Naive thymus-derived CD4-positive, alpha-beta T cell (primary cell): ENCODE results near the gene PIGA. TPM values are rescaled to one million over a fixed set of nuclear protein-coding genes. Genes with fewer than 3 reads are reported as not detected.

Experiments
- ATAC-seq: fragments of 150-1000 bp; cut with Tn5 transposase; 2 replicates; pipeline ENCODE4 v1.10.0; 2021; ENCODE audit warnings: mild to moderate bottlenecking, moderate library complexity
- CTCF ChIA-PET: fragments of 350-600 bp; sonication (Branson Sonifier 250); formaldehyde crosslinking; loops from one replicate; lab custom pipeline; 2021; ENCODE audit warnings: antibody characterized with exemption; lab: Charles Lee
- POLR2A ChIA-PET: fragments of 350-600 bp; sonication (Branson Sonifier 250); formaldehyde crosslinking; loops from one replicate; lab custom pipeline; 2021; ENCODE audit warnings: antibody characterized with exemption, inconsistent platforms; lab: Charles Lee
- DNase-seq, 9 donors: peaks; one replicate each; pipeline versions ENCODE4 v3.0.0 to v3.0.0-alpha.2; 2020 to 2022; ENCODE audit warnings: mixed read lengths in 1 of 9
- H3K27ac ChIP-seq: one replicate; pipeline ENCODE4 v1.7.0; 2013; ENCODE audit warnings: mild to moderate bottlenecking, low read depth, low read length, moderate library complexity
- H3K27me3 ChIP-seq, 2 donors: one replicate each; pipeline ENCODE4 v1.7.0; 2013; ENCODE audit warnings: low read length in 2 of 2, mild to moderate bottlenecking in 2 of 2, moderate library complexity in 2 of 2; ENCODE audit not compliant: control insufficient read depth in 2 of 2, insufficient read depth in 2 of 2
- H3K36me3 ChIP-seq, 3 experiments: 1 replicate in 2 of 3; 2 replicates in 1 of 3; pipeline ENCODE4 v1.7.0; 2013; ENCODE audit warnings: low read length in 3 of 3, mild to moderate bottlenecking in 3 of 3, moderate library complexity in 1 of 3; ENCODE audit not compliant: insufficient read depth in 3 of 3, control insufficient read depth in 2 of 3
- H3K4me1 ChIP-seq, 2 donors: one replicate each; pipeline ENCODE4 v1.7.0; 2013; ENCODE audit warnings: low read length in 2 of 2, mild to moderate bottlenecking in 2 of 2, moderate library complexity in 1 of 2; ENCODE audit not compliant: control insufficient read depth in 2 of 2, insufficient read depth in 2 of 2
- H3K4me3 ChIP-seq: 2 replicates; pipeline ENCODE4 v1.7.0; 2013; ENCODE audit warnings: mild to moderate bottlenecking, low read length
- H3K9me3 ChIP-seq, 3 experiments: 1 replicate in 2 of 3; 2 replicates in 1 of 3; pipeline ENCODE4 v1.7.0; 2013; ENCODE audit warnings: low read length in 3 of 3; ENCODE audit not compliant: control insufficient read depth in 2 of 3
- H3K27ac Mint-ChIP-seq, 9 donors: one replicate each; pipeline ENCODE4 v1.8.0; 2020 to 2022; ENCODE audit warnings: mixed read lengths in 9 of 9, mild to moderate bottlenecking in 8 of 9, moderate library complexity in 5 of 9, inconsistent platforms in 2 of 9
- H3K27me3 Mint-ChIP-seq, 5 donors: one replicate each; pipeline ENCODE4 v1.8.0; 2021 to 2022; ENCODE audit warnings: mixed read lengths in 5 of 5, mild to moderate bottlenecking in 1 of 5
- H3K36me3 Mint-ChIP-seq, 5 donors: one replicate each; pipeline ENCODE4 v1.8.0; 2020 to 2022; ENCODE audit warnings: mixed read lengths in 5 of 5, mild to moderate bottlenecking in 3 of 5, inconsistent platforms in 1 of 5
- H3K4me1 Mint-ChIP-seq, 7 donors: one replicate each; pipeline ENCODE4 v1.8.0; 2020 to 2022; ENCODE audit warnings: mixed read lengths in 7 of 7, mild to moderate bottlenecking in 3 of 7, inconsistent platforms in 1 of 7
- H3K4me3 Mint-ChIP-seq, 10 donors: one replicate each; pipeline ENCODE4 v1.8.0; 2020 to 2022; ENCODE audit warnings: mild to moderate bottlenecking in 10 of 10, mixed read lengths in 10 of 10, moderate library complexity in 6 of 10, inconsistent platforms in 2 of 10
- H3K9me3 Mint-ChIP-seq, 11 donors: one replicate each; pipeline ENCODE4 v1.8.0; 2020 to 2022; ENCODE audit warnings: mixed read lengths in 11 of 11, mild to moderate bottlenecking in 4 of 11, inconsistent platforms in 1 of 11, moderate library complexity in 1 of 11
- intact Hi-C, 2 donors: fragments of 100-400 bp; cut with micrococcal nuclease; formaldehyde crosslinking; loops; one replicate each; pipeline ENCODE4 v1.15.1; 2023
- polyA plus RNA-seq, 2 donors: library from polyadenylated mRNA; unstranded; fragments of 300-500 nt; fragmentation: Illumina TruSeq; gene quantifications; one replicate each; pipeline ENCODE4 v1.2.3, GENCODE V29; 2021
- total RNA-seq, 6 experiments: library from RNA in 5 of 6; stranded (reverse) in 5 of 6; gene quantifications; 1 replicate in 5 of 6; 2 replicates in 1 of 6; pipeline ENCODE4 v1.2.3 and lab custom pipeline; 2021 to 2026

The PIGA gene
- total and polyA plus RNA-seq, 7 experiments from 2014 or later: 4.0 to 102 (median 27.2) TPM

- Histone ChIP-seq H3K4me1 (no peaks in the 10 kb centered on the region), H3K27me3 (no peaks in the 10 kb centered on the region), H3K9me3 (no peaks in the 10 kb centered on the region), H3K4me3 (no peak overlapping the region), H3K36me3 (peaks cover 0 to 20% (median 0%) of the 10 kb centered on the region in 3 experiments), H3K27ac (no peak overlapping the region)
- intact Hi-C loops: no loop called here
- CTCF ChIA-PET: no interaction called here
- POLR2A ChIA-PET: interaction anchor here (0.7 kb wide), 1 partner anchor 21 kb away, joined by 3 read pairs; no protein-coding TSS in a partner anchor
- H3K4me3 Mint-ChIP-seq: no peak overlapping the region
- no peak for DNase-seq
- H3K4me1 Mint-ChIP-seq: peaks cover 0 to 2% (median 0%) of the 10 kb centered on the region in 7 donors
- no peaks in the 10 kb centered on the region for H3K27me3 Mint-ChIP-seq
- H3K27ac Mint-ChIP-seq: no peak overlapping the region
- peaks cover 0 to 24% (median 8%) of the 10 kb centered on the region in 5 donors for H3K36me3 Mint-ChIP-seq
- no peaks in the 10 kb centered on the region for H3K9me3 Mint-ChIP-seq
- no peak for ATAC-seq
Observed at GRCh38 chrX:15322472-15322871, 12.9 kb downstream of the PIGA start.

- no peaks in the 10 kb centered on the region for H3K27me3 Mint-ChIP-seq
- H3K4me1 ChIP-seq: no peaks in the 10 kb centered on the region
- H3K4me3 Mint-ChIP-seq: no peak overlapping the region
- ChIA-PET POLR2A (interaction anchor here (0.7 kb wide), 1 partner anchor 22 kb away, joined by 3 read pairs; no protein-coding TSS in a partner anchor), CTCF (no interaction called here)
- intact Hi-C loops: no loop called here
- ATAC-seq: no peak
- no peak overlapping the region for H3K27ac Mint-ChIP-seq
- H3K36me3 ChIP-seq: peaks cover 0 to 20% (median 0%) of the 10 kb centered on the region in 3 experiments
- H3K4me3 ChIP-seq: no peak overlapping the region
- H3K9me3 Mint-ChIP-seq: no peaks in the 10 kb centered on the region
- H3K9me3 ChIP-seq: no peaks in the 10 kb centered on the region
- no peak for DNase-seq
- no peak overlapping the region for H3K27ac ChIP-seq
- H3K27me3 ChIP-seq: no peaks in the 10 kb centered on the region
- peaks cover 0 to 2% (median 0%) of the 10 kb centered on the region in 7 donors for H3K4me1 Mint-ChIP-seq
- H3K36me3 Mint-ChIP-seq: peaks cover 0 to 24% (median 8%) of the 10 kb centered on the region in 5 donors
Observed at GRCh38 chrX:15322072-15322471, 13.3 kb downstream of the PIGA start.

GRCh38 chrX:15321447-15321846, 13.9 kb downstream of the PIGA start:
- CTCF ChIA-PET: no interaction called here

DNA sequence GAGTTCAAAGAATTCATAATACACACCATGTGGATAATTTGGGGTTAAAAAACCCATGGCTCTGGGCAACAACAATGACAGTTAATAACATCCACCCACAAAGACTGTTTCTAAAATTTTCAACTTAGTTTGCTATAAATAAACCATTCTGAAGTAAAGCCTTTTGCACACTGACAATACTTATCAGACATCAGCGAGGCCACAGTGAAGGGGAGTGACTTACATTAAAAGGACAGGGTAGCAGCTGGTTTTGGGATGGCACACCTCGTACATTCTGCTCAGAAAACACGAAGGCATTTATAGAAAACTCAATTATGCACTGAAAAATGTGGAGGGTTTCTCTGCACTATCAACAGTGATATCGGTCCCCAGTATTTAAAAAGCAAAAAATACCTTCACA, 15.0 kb downstream of the PIGA start:
- intact Hi-C loops: no loop called here
- Histone ChIP-seq H3K36me3 (peaks cover 0 to 20% (median 0%) of the 10 kb centered on the region in 3 experiments), H3K27me3 (no peaks in the 10 kb centered on the region), H3K27ac (no peak overlapping the region), H3K9me3 (no peaks in the 10 kb centered on the region), H3K4me1 (no peaks in the 10 kb centered on the region), H3K4me3 (no peak overlapping the region)
- no peaks in the 10 kb centered on the region for H3K9me3 Mint-ChIP-seq
- H3K36me3 Mint-ChIP-seq: peaks cover 0 to 24% (median 8%) of the 10 kb centered on the region in 5 donors
- DNase-seq (no peak), ATAC-seq (no peak)
- CTCF ChIA-PET: no interaction called here
- no peak overlapping the region for H3K4me3 Mint-ChIP-seq
- no peak overlapping the region for H3K27ac Mint-ChIP-seq
- no peaks in the 10 kb centered on the region for H3K27me3 Mint-ChIP-seq
- POLR2A ChIA-PET: no interaction called here
- H3K4me1 Mint-ChIP-seq: no peaks in the 10 kb centered on the region

More at GRCh38 chrX:15321447-15321846, 13.9 kb downstream of the PIGA start:
- intact Hi-C loops: no loop called here
- no peaks in the 10 kb centered on the region for H3K9me3 Mint-ChIP-seq
- no peaks in the 10 kb centered on the region for H3K9me3 ChIP-seq
- peaks cover 0 to 24% (median 8%) of the 10 kb centered on the region in 5 donors for H3K36me3 Mint-ChIP-seq
- H3K4me1 ChIP-seq: no peaks in the 10 kb centered on the region
- no peak overlapping the region for H3K27ac ChIP-seq
- DNase-seq (no peak), ATAC-seq (peak; percentile 65)
- H3K36me3 ChIP-seq: peaks cover 0 to 20% (median 0%) of the 10 kb centered on the region in 3 experiments
- no peak overlapping the region for H3K4me3 Mint-ChIP-seq
- no peak overlapping the region for H3K4me3 ChIP-seq
- H3K27me3 ChIP-seq: no peaks in the 10 kb centered on the region
- H3K27ac Mint-ChIP-seq: no peak overlapping the region
- POLR2A ChIA-PET: no interaction called here
- H3K4me1 Mint-ChIP-seq: peaks cover 0 to 2% (median 0%) of the 10 kb centered on the region in 7 donors
- no peaks in the 10 kb centered on the region for H3K27me3 Mint-ChIP-seq

- peaks cover 0 to 11% (median 0%) of the 10 kb centered on the region in 3 experiments for H3K36me3 ChIP-seq
Observed at GRCh38 chrX:15319075-15319474, 16.2 kb downstream of the PIGA start.

DNA sequence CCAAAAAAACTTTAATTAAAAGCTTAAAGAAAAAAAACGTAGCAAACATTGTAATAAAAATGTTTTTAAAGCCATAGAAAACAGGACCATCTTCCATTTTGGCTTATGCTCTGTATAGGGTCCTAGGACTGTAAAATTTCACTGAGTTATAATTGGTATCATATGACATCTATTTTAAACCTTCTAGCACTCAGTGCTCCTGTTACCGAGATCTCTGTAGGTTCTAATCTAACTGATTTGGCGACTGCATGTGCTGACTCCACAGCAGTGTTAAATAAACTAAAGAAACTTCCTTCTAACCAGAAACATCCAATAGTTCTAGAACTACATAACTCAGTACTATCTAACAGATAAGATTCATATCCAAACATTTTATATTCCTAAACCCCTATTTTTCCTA, 19.8 kb downstream of the PIGA start, which contains the start of gene ASB11:
Gene ASB11 (minus strand): TSS at position 132 of the 400 bp plus-strand sequence. CDS start 35 bp downstream, at position 97.
- CTCF ChIA-PET: no interaction called here
- DNase-seq (no peak), ATAC-seq (no peak)
- Histone ChIP-seq H3K27ac (no peak within 1 kb of the TSS), H3K9me3 (no peaks in the 10 kb centered on the region), H3K27me3 (no peaks in the 10 kb centered on the region), H3K4me3 (no peak within 1 kb of the TSS), H3K4me1 (no peaks in the 10 kb centered on the region), H3K36me3 (no peaks in the 10 kb centered on the region)
- POLR2A ChIA-PET: no interaction called here
- Mint-ChIP-seq H3K27ac (no peak within 1 kb of the TSS), H3K4me1 (no peaks in the 10 kb centered on the region), H3K27me3 (no peaks in the 10 kb centered on the region), H3K9me3 (no peaks in the 10 kb centered on the region), H3K4me3 (no peak within 1 kb of the TSS), H3K36me3 (peaks cover 0 to 7% (median 0%) of the 10 kb centered on the region in 5 donors)
- intact Hi-C loops: no loop called here

More at GRCh38 chrX:15319075-15319474, 16.2 kb downstream of the PIGA start:
- Mint-ChIP-seq H3K4me3 (no peak overlapping the region), H3K9me3 (no peaks in the 10 kb centered on the region), H3K4me1 (no peaks in the 10 kb centered on the region), H3K36me3 (peaks cover 0 to 21% (median 8%) of the 10 kb centered on the region in 5 donors), H3K27ac (no peak overlapping the region), H3K27me3 (no peaks in the 10 kb centered on the region)
- no peak for DNase-seq
- no peaks in the 10 kb centered on the region for H3K4me1 ChIP-seq
- no peak overlapping the region for H3K27ac ChIP-seq
- no peak overlapping the region for H3K4me3 ChIP-seq
- no peaks in the 10 kb centered on the region for H3K9me3 ChIP-seq
- no peak for ATAC-seq
- POLR2A ChIA-PET: no interaction called here
- CTCF ChIA-PET: no interaction called here
- H3K27me3 ChIP-seq: no peaks in the 10 kb centered on the region
- intact Hi-C loops: no loop called here

DNA sequence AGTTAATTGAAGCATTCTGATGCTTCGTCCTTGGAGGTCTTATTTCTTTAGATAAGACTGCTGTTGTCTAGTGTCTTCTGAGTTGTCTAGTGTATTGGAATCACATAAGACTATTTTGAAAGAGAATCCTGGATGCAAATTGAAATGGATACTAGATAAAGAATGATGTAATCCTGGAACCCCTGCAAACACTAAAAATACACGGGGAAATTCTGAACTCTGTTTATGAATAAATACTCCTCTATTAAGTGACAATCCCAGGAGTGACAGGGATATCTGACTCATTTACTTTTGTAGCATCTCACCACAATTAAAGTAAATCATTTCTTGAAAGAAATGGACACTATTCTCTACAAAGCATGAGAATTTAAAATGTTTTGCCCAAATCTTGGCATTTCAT, 20.9 kb downstream of the PIGA start:
- Histone ChIP-seq H3K4me1 (no peaks in the 10 kb centered on the region), H3K27me3 (no peaks in the 10 kb centered on the region), H3K27ac (no peak overlapping the region), H3K36me3 (no peaks in the 10 kb centered on the region), H3K4me3 (no peak overlapping the region), H3K9me3 (no peaks in the 10 kb centered on the region)
- Mint-ChIP-seq H3K9me3 (no peaks in the 10 kb centered on the region), H3K27me3 (no peaks in the 10 kb centered on the region), H3K27ac (no peak overlapping the region), H3K36me3 (peaks cover 0 to 3% (median 0%) of the 10 kb centered on the region in 5 donors), H3K4me3 (no peak overlapping the region), H3K4me1 (no peaks in the 10 kb centered on the region)
- DNase-seq: no peak
- no peak for ATAC-seq
- intact Hi-C loops: no loop called here
- POLR2A ChIA-PET: no interaction called here
- CTCF ChIA-PET: interaction anchor here (0.6 kb wide), 1 partner anchor 320 kb away, joined by 4 read pairs; no protein-coding TSS in a partner anchor
